Esophagus squamous epithelium (tissue), 5 donors: ENCODE results near the gene AGRP. TPM values are rescaled to one million over a fixed set of nuclear protein-coding genes. Genes with fewer than 3 reads are reported as not detected.
"Not testable (repeated sequence)": the region's sequence is repeated elsewhere in the genome, so short reads cannot be mapped to it uniquely, and the experiment has no call there.

ENCODE experiments used
- DNase-seq: peaks from one replicate; lab custom pipeline; 2025; lab: John Stamatoyannopoulos, UW
- H3K27ac ChIP-seq, 4 donors: fragments of 200-600 bp; sonication (generic); one replicate each; pipeline ENCODE4 v1.5.1; 2016 to 2019; ENCODE audit warnings: mild to moderate bottlenecking in 1 of 4
- H3K27me3 ChIP-seq, 4 donors: fragments of 200-600 bp; sonication (generic); 1 replicate in 3 of 4; 2 replicates in 1 of 4; pipeline versions ENCODE4 v1.5.1 to v1.6.0; 2017 to 2021; ENCODE audit warnings: antibody characterized with exemption in 1 of 4
- H3K36me3 ChIP-seq, 3 donors: fragments of 200-600 bp; sonication (generic); one replicate each; pipeline ENCODE4 v1.5.1; 2016 to 2019
- H3K4me1 ChIP-seq, 3 donors: fragments of 200-600 bp; sonication (generic); one replicate each; pipeline ENCODE4 v1.5.1; 2017 to 2019
- H3K4me3 ChIP-seq, 4 donors: fragments of 200-600 bp; sonication (generic); 1 replicate in 3 of 4; 2 replicates in 1 of 4; pipeline ENCODE4 v1.5.1; 2016 to 2019; ENCODE audit warnings: mild to moderate bottlenecking in 2 of 4, moderate library complexity in 1 of 4
- H3K9me3 ChIP-seq, 3 donors: fragments of 200-600 bp; sonication (generic); one replicate each; pipeline ENCODE4 v1.5.1; 2016 to 2019
- POLR2A ChIP-seq, 4 donors: fragments of 450-650 bp; IDR thresholded peaks; one replicate each; pipeline ENCODE4 v1.6.1; 2017; ENCODE audit warnings: antibody characterized with exemption in 4 of 4, mild to moderate bottlenecking in 4 of 4, moderate library complexity in 3 of 4
- WGBS, 2 donors: methylation state at CpG; one replicate each; pipeline ENCODE4 v1.1.5; 2018; 5-methylcytosine and 5-hydroxymethylcytosine counted together
- intact Hi-C: fragments of 100-400 bp; cut with DNase I; formaldehyde crosslinking; loops from one replicate; pipeline ENCODE4 v1.15.0; 2022
- total RNA-seq, 4 donors: library from RNA; depleted of rRNA; stranded (reverse); fragments of >200 nt; gene quantifications; one replicate each; pipeline ENCODE4 v1.1.0, GENCODE V29; 2016
- TF ChIP-seq, protein P1 (sequence below), 6 experiments: fragments of 450-650 bp in 4 of 6; fragments of 200-600 bp in 2 of 6; sonication (generic) in 2 of 6; IDR thresholded peaks; one replicate each; pipeline ENCODE4 v1.5.1; 2016 to 2019; ENCODE audit warnings: antibody characterized with exemption in 6 of 6, mild to moderate bottlenecking in 4 of 6, moderate library complexity in 4 of 6
- donor health status: DM: yes; HTN: yes; CAD: no.

The AGRP gene
- total RNA-seq, 4 donors from 2014 or later, result not detected

DNA sequence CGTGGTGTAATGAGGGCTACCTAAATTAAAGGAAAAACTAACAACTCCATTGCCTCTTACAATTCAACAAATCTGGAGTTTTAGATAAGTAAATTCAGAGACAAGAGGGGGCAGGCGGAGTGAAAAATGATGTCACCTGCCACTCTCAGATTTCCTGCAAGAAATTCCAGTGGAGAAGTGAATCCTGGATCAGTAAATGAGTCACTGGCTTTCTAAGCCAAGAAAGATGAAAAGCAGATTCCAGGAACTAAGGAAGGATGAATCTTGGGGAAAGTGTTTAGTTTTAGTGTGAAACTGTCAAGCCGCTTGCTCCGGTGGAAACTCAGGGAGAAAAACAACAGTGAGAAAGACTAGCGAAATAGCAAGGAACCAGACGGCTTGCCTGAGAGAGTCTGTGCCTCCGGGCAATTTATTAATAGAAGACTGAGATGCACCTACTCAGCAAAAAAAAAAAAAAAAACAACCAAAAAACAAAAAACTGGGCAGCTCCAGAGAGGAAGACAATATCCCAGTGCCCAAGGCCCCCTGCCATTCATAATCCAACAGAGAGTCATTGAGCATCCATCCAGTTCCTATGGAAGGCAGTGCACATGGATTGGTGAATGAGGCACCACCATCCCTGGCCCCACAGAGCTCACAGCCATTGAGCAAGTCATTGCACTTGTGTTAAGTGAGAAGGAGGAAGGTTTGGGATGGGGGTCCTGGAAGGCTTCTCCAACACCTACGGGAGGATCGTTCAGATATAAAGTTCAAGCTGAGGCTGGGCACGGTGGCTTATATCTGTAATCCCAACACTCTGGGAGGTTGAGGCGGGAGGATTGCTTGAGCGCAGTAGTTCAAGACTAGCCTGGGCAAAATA, 33.2 kb upstream of the AGRP start:
- 57 to 63% methylated on average over 12 of the region's 12 CpGs for WGBS, 2 donors
- intact Hi-C loops, result no loop called here
- no peaks in the 10 kb centered on the region for H3K36me3 ChIP-seq

DNA sequence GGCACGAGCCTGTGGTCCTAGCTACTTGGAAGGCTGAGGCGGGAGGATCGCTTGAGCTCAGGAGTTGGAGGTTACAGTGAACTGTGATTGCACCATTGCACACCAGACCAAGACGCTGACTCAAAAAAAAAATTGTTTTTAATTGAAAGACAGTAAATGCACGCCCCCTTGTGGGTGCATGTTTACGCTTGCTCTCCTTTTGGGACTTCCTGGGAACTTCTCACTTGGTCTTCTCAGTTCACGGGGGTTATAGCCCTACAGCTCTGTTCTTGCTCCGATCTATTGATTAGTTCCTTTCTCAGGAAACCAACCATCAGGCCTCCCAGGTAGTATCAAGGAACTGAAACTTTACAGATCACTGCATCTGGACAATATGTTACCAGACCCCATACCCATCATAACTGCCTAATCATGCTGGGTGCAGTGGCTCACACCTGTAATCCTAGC, 31.1 kb upstream of the AGRP start:
- 6 to 11% methylated on average over 8 of the region's 8 CpGs for WGBS, 2 donors
- Histone ChIP-seq H3K36me3 (no peaks in the 10 kb centered on the region), H3K4me1 (peaks cover 0 to 19% (median 0%) of the 10 kb centered on the region in 3 donors), H3K4me3 (no peak overlapping the region), H3K27me3 (no peaks in the 10 kb centered on the region), H3K9me3 (no peaks in the 10 kb centered on the region), H3K27ac (no peak overlapping the region)
- peak; percentile 45 for DNase-seq
- TF ChIP-seq POLR2A (IDR thresholded peaks at IDR 0.05), result no peak
- TF ChIP-seq, protein P1, sequence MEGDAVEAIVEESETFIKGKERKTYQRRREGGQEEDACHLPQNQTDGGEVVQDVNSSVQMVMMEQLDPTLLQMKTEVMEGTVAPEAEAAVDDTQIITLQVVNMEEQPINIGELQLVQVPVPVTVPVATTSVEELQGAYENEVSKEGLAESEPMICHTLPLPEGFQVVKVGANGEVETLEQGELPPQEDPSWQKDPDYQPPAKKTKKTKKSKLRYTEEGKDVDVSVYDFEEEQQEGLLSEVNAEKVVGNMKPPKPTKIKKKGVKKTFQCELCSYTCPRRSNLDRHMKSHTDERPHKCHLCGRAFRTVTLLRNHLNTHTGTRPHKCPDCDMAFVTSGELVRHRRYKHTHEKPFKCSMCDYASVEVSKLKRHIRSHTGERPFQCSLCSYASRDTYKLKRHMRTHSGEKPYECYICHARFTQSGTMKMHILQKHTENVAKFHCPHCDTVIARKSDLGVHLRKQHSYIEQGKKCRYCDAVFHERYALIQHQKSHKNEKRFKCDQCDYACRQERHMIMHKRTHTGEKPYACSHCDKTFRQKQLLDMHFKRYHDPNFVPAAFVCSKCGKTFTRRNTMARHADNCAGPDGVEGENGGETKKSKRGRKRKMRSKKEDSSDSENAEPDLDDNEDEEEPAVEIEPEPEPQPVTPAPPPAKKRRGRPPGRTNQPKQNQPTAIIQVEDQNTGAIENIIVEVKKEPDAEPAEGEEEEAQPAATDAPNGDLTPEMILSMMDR (IDR thresholded peaks at IDR 0.05), result peak; percentile 59 to 74 (median 64)
- intact Hi-C loops, result no loop called here

More for the DNA sequence above, 33.2 kb upstream of the AGRP start:
- H3K4me3 ChIP-seq, result no peak overlapping the region
- no peak overlapping the region for H3K27ac ChIP-seq
- DNase-seq, result no peak
- TF ChIP-seq POLR2A (IDR thresholded peaks at IDR 0.05), result no peak
- TF ChIP-seq, protein P1 (IDR thresholded peaks at IDR 0.05), result no peak
- H3K9me3 ChIP-seq, result no peaks in the 10 kb centered on the region
- H3K27me3 ChIP-seq, result no peaks in the 10 kb centered on the region
- peaks cover 0 to 29% (median 3%) of the 10 kb centered on the region in 3 donors for H3K4me1 ChIP-seq

DNA sequence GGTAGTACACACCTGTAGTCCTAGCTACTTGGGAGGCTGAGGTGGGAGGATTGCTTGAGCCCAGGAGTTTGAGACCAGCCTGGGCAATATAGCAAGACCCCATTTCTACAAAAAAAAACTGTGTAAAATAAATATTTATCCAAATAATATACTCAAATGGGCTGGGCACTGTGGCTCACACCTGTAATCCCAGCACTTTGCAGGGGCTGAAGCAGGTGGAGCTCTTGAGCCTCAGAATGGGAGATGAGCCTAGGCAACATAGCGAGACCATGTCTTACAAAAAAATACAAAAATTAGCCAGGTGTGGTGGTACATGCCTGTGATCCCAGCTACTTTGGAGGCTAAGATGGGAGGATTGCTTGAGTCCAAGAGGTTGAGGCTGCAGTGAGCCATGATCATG, 30.5 kb upstream of the AGRP start:
- 87 to 100% methylated on average over 1 of the region's 1 CpG for WGBS, 2 donors
- H3K9me3 ChIP-seq, H3K4me3 ChIP-seq, H3K27ac ChIP-seq, H3K27me3 ChIP-seq, intact Hi-C loops, DNase-seq, H3K36me3 ChIP-seq: not testable (repeated sequence)
- peaks cover 0 to 19% (median 0%) of the 10 kb centered on the region in 3 donors for H3K4me1 ChIP-seq

DNA sequence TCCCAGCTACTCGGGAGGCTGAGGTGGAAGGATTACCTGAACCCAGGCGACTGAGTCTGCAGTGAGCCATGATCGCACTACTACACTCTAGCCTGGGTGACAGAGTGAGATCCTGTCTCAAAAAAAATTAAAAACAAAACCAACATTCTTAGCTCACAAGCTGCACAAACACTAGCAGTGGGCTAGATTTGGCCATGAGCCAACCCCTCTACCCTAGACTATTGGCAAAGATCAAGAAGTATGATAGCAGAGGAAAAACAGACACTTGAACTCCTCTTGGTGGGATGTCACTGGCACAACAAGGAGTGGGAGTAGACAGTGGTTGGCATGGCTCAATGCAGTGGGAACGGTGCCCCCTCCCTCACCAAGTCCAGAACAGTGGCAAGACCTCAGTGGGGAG, 25.7 kb upstream of the AGRP start:
- peaks cover 0 to 15% (median 0%) of the 10 kb centered on the region in 3 donors for H3K4me1 ChIP-seq
- no peak for DNase-seq
- 82 to 83% methylated on average over 3 to 4 of the region's 4 CpGs for WGBS, 2 donors
- no peak overlapping the region for H3K4me3 ChIP-seq
- TF ChIP-seq, protein P1 (IDR thresholded peaks at IDR 0.05), result no peak
- TF ChIP-seq POLR2A (IDR thresholded peaks at IDR 0.05), result no peak
- no peaks in the 10 kb centered on the region for H3K9me3 ChIP-seq
- no peak overlapping the region for H3K27ac ChIP-seq
- intact Hi-C loops, result no loop called here
- no peaks in the 10 kb centered on the region for H3K27me3 ChIP-seq
- H3K36me3 ChIP-seq, result no peaks in the 10 kb centered on the region

DNA sequence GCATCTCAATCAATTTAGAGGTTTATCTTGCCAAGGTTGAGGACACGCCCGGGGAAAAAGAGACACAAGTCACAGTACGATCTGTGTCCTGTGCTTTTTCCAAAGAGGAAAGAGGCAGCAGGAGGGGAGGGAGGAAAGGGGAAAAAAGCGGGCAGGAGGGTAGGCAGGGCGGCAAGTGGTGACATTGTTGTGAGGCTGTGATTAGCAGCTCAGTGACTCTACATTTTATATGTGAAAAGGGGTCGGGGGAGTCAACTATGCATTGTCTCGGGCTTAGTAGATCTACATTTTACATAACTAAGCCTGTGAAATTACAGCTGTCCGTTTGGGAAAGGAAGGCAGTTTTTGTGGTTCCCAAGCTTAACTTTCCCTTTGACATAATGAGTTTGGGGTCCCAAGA, 23.1 kb upstream of the AGRP start:
- 60 to 73% methylated on average over 8 of the region's 8 CpGs for WGBS, 2 donors
- TF ChIP-seq, protein P1 (IDR thresholded peaks at IDR 0.05), result no peak
- no peak for TF ChIP-seq POLR2A (IDR thresholded peaks at IDR 0.05)
- DNase-seq, result no peak
- intact Hi-C loops, result no loop called here
- Histone ChIP-seq H3K27me3 (no peaks in the 10 kb centered on the region), H3K4me1 (peaks cover 0 to 18% (median 0%) of the 10 kb centered on the region in 3 donors), H3K4me3 (no peak overlapping the region), H3K27ac (no peak overlapping the region), H3K36me3 (no peaks in the 10 kb centered on the region), H3K9me3 (no peaks in the 10 kb centered on the region)
